HL-60 (cell line): ENCODE measurements around the gene SELENOI.

Experiments
- DNase-seq, 2 experiments: peaks; one replicate each; pipeline ENCODE4 v3.0.0-alpha.2; 2010 to 2020; ENCODE audit warnings: low read depth in 1 of 2, low spot score in 1 of 2
- H3K27ac ChIP-seq: fragments of 250-450 bp; sonication (Bioruptor Pico); replicated peaks from 2 replicates; pipeline ENCODE4 v1.5.1; 2020; ENCODE audit warnings: mild to moderate bottlenecking, moderate library complexity
- H3K27me3 ChIP-seq: fragments of 250-450 bp; sonication (Bioruptor Pico); 2 replicates; pipeline ENCODE4 v1.5.1; 2021; ENCODE audit warnings: mild to moderate bottlenecking, moderate library complexity; ENCODE audit not compliant: insufficient read depth, poor library complexity, severe bottlenecking
- H3K4me3 ChIP-seq: replicated peaks from 2 replicates; pipeline ENCODE4 v1.5.1; 2011; ENCODE audit warnings: mild to moderate bottlenecking, control low read depth, low read length; ENCODE audit not compliant: insufficient read depth
- GABPA ChIP-seq: IDR thresholded peaks from 2 replicates; pipeline ENCODE4 v1.6.1; 2012; ENCODE audit warnings: low read depth
- POLR2AphosphoS5 ChIP-seq: IDR thresholded peaks from 2 replicates; pipeline ENCODE4 v1.6.1; 2012; ENCODE audit warnings: low read depth
- SPI1 ChIP-seq: IDR thresholded peaks from 2 replicates; pipeline ENCODE4 v1.6.1; 2012; ENCODE audit warnings: low read depth, mild to moderate bottlenecking, borderline replicate concordance
- TF ChIP-seq, protein P1 (sequence below): IDR thresholded peaks from 2 replicates; pipeline ENCODE4 v1.6.1; 2012; ENCODE audit warnings: low read depth; ENCODE audit not compliant: insufficient replicate concordance
- TF ChIP-seq, protein P2 (sequence below): IDR thresholded peaks from one replicate; pipeline ENCODE4 v1.5.1; 2011; ENCODE audit warnings: low read length, control low read depth, inconsistent platforms; ENCODE audit not compliant: insufficient read depth

Gene SELENOI

DNA sequence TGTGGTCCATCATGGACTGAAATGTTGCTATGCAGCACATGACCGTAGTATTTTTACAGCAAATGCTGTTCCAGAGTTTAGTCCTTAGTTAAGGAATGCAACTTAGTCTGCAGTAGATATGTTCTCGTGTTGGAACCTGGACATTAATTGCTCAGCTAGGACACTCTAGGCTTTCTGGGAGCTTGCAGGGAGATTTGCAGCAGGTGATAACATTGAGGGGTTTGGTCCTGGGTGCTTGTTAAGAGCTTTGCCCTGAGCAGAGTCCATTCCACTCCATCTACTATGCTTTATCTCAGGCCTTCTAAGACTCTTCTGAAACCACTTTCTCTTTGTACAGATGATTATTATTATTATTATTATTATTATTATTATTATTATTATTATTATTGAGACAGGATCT lies 82.9 kb downstream of the SELENOI start:
- Histone ChIP-seq H3K27ac (no peak overlapping the region), H3K4me3 (no peak overlapping the region), H3K27me3 (no peaks in the 10 kb centered on the region)
- DNase-seq = no peak
- no peak for TF ChIP-seq SPI1
- TF ChIP-seq POLR2AphosphoS5 = no peak
- no peak for TF ChIP-seq GABPA
- TF ChIP-seq, protein P1, sequence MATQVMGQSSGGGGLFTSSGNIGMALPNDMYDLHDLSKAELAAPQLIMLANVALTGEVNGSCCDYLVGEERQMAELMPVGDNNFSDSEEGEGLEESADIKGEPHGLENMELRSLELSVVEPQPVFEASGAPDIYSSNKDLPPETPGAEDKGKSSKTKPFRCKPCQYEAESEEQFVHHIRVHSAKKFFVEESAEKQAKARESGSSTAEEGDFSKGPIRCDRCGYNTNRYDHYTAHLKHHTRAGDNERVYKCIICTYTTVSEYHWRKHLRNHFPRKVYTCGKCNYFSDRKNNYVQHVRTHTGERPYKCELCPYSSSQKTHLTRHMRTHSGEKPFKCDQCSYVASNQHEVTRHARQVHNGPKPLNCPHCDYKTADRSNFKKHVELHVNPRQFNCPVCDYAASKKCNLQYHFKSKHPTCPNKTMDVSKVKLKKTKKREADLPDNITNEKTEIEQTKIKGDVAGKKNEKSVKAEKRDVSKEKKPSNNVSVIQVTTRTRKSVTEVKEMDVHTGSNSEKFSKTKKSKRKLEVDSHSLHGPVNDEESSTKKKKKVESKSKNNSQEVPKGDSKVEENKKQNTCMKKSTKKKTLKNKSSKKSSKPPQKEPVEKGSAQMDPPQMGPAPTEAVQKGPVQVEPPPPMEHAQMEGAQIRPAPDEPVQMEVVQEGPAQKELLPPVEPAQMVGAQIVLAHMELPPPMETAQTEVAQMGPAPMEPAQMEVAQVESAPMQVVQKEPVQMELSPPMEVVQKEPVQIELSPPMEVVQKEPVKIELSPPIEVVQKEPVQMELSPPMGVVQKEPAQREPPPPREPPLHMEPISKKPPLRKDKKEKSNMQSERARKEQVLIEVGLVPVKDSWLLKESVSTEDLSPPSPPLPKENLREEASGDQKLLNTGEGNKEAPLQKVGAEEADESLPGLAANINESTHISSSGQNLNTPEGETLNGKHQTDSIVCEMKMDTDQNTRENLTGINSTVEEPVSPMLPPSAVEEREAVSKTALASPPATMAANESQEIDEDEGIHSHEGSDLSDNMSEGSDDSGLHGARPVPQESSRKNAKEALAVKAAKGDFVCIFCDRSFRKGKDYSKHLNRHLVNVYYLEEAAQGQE = no peak
- TF ChIP-seq, protein P2, sequence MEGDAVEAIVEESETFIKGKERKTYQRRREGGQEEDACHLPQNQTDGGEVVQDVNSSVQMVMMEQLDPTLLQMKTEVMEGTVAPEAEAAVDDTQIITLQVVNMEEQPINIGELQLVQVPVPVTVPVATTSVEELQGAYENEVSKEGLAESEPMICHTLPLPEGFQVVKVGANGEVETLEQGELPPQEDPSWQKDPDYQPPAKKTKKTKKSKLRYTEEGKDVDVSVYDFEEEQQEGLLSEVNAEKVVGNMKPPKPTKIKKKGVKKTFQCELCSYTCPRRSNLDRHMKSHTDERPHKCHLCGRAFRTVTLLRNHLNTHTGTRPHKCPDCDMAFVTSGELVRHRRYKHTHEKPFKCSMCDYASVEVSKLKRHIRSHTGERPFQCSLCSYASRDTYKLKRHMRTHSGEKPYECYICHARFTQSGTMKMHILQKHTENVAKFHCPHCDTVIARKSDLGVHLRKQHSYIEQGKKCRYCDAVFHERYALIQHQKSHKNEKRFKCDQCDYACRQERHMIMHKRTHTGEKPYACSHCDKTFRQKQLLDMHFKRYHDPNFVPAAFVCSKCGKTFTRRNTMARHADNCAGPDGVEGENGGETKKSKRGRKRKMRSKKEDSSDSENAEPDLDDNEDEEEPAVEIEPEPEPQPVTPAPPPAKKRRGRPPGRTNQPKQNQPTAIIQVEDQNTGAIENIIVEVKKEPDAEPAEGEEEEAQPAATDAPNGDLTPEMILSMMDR = no peak

DNA sequence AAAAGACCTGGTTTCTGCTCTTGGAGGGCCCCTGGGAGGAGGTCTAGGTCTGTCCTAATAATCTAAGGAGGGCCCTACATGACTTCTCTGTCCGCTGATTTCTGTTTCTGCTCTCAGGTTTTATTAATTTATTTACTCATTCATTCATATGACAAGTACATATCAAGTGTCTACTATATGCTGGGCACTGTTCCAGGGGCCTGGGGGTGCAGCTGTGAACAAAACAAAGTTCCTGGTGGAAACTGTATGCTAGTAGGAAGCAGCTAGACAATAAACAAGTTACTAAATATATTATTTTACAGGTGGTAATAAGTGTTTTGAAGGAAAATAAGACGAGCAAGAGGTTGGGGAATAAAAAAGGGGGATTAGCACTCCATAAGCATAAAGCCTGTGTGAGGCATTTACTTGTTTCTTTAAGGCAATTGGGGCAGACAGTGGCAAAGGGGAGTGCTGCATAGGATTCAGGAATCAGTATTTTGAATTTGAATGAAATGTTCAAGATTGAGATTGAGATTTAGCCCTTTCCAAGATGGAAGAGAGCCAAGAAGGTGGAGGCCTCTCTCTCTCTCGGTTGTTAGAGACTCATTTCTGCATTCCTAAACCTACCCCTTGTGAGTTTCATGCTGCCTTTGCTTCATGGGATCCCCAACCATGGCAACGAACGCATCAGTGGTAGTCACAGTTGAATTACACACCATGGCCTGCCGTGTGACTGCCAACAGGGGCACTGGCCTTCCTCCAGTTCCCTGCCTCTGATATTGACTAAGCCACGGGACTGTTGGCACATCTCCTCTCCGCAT lies 84.0 kb downstream of the SELENOI start:
- Histone ChIP-seq H3K4me3 (no peak overlapping the region), H3K27ac (no peak overlapping the region), H3K27me3 (no peaks in the 10 kb centered on the region)
- DNase-seq = no peak
- TF ChIP-seq, protein P2 = no peak
- TF ChIP-seq GABPA (no peak), POLR2AphosphoS5 (no peak), SPI1 (no peak)
- TF ChIP-seq, protein P1 = no peak

DNA sequence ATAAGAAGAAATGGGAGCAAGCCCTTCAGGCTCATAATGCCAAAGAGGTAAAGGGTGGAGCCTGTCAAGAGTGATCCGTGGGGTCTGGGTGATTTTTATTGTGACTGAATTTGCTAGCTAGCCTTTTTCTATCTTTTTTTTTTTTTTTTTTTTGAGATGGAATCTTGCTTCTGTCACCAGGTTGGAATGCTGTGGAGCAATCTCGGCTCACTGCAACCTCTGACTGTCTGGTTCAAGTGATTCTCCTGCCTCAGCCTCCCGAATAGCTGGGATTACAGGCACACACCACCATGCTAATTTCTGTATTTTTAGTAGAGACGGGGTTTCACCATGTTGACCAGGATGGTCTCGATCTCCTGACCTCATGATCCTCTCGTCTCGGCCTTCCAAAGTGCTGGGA lies 84.9 kb downstream of the SELENOI start:
- TF ChIP-seq POLR2AphosphoS5 (no peak), SPI1 (no peak), GABPA (no peak)
- TF ChIP-seq, protein P2 = no peak
- TF ChIP-seq, protein P1 = no peak
- H3K4me3 ChIP-seq = no peak overlapping the region
- DNase-seq = no peak
- H3K27me3 ChIP-seq = no peaks in the 10 kb centered on the region
- H3K27ac ChIP-seq = no peak overlapping the region
